Loucy (cell line): Measurements from ENCODE around the gene CAMTA1.

Experiments used
- H2AFZ ChIP-seq: fragments of 200-600 bp; sonication (generic); 2 replicates; pipeline ENCODE4 v1.6.0; 2016; ENCODE audit warnings: antibody characterized with exemption, mild to moderate bottlenecking, low read length, moderate library complexity
- H3F3A ChIP-seq: fragments of 200-600 bp; 2 replicates; pipeline ENCODE4 v1.6.0; 2016; ENCODE audit warnings: antibody characterized with exemption, low read depth, mild to moderate bottlenecking
- H3K27me3 ChIP-seq: fragments of 200-600 bp; sonication (generic); 2 replicates; pipeline ENCODE4 v1.6.1; 2014; ENCODE audit warnings: low read length, mild to moderate bottlenecking; ENCODE audit not compliant: insufficient read depth, poor library complexity, severe bottlenecking
- H3K36me3 ChIP-seq: fragments of 200-600 bp; sonication (generic); 2 replicates; pipeline ENCODE4 v1.6.1; 2016; ENCODE audit warnings: low read length; ENCODE audit not compliant: insufficient read depth
- H3K4me1 ChIP-seq: fragments of 200-600 bp; sonication (generic); 2 replicates; pipeline ENCODE4 v1.5.1; 2014; ENCODE audit warnings: low read length, mild to moderate bottlenecking; ENCODE audit not compliant: insufficient read depth, poor library complexity, severe bottlenecking
- H3K4me2 ChIP-seq: fragments of 200-600 bp; sonication (generic); 2 replicates; pipeline ENCODE4 v1.6.0; 2014; ENCODE audit warnings: antibody characterized with exemption, low read length, low read depth, mild to moderate bottlenecking; ENCODE audit not compliant: poor library complexity, severe bottlenecking
- H3K4me3 ChIP-seq: fragments of 200-600 bp; sonication (generic); 2 replicates; pipeline ENCODE4 v1.5.1; 2014; ENCODE audit warnings: low read length, mild to moderate bottlenecking, mixed read lengths; ENCODE audit not compliant: poor library complexity, severe bottlenecking
- H3K79me2 ChIP-seq: fragments of 200-600 bp; sonication (generic); 2 replicates; pipeline ENCODE4 v1.6.1; 2014; ENCODE audit warnings: low read length; ENCODE audit not compliant: insufficient read depth
- H3K9ac ChIP-seq: fragments of 200-600 bp; sonication (generic); 2 replicates; pipeline ENCODE4 v1.6.0; 2014; ENCODE audit warnings: mild to moderate bottlenecking, low read depth, low read length, moderate library complexity; ENCODE audit not compliant: poor library complexity, severe bottlenecking
- H3K9me2 ChIP-seq: fragments of 200-600 bp; sonication (generic); replicated peaks from 2 replicates; pipeline ENCODE4 v1.6.1; 2016; ENCODE audit warnings: low read depth, low read length, mixed read lengths
- H3K9me3 ChIP-seq: fragments of 200-600 bp; sonication (generic); 2 replicates; pipeline ENCODE4 v1.6.1; 2014; ENCODE audit warnings: mild to moderate bottlenecking, antibody characterized with exemption, low read length, low read depth; ENCODE audit not compliant: insufficient read depth
- H4K20me1 ChIP-seq: fragments of 200-600 bp; sonication (generic); 2 replicates; pipeline ENCODE4 v1.6.0; 2014; ENCODE audit warnings: antibody characterized with exemption, low read length, mild to moderate bottlenecking; ENCODE audit not compliant: insufficient read depth, poor library complexity, severe bottlenecking
- CTCF ChIP-seq: fragments of 200-600 bp; sonication (generic); conservative IDR thresholded peaks from 2 replicates; pipeline ENCODE4 v1.5.1; 2014; ENCODE audit warnings: mild to moderate bottlenecking, antibody characterized with exemption, low read length
- EZH2phosphoT487 ChIP-seq: fragments of 200-600 bp; IDR thresholded peaks from 2 replicates; pipeline ENCODE4 v1.6.1; 2018; ENCODE audit warnings: antibody characterized with exemption, mild to moderate bottlenecking, moderate library complexity, borderline replicate concordance

The CAMTA1 gene

GRCh38 chr1:7344299-7344698 is 559.0 kb downstream of the CAMTA1 start:
- no peak for TF ChIP-seq EZH2phosphoT487
- TF ChIP-seq CTCF = no peak
- Histone ChIP-seq H3K4me2 (no peak overlapping the region), H3K9me2 (no peaks in the 10 kb centered on the region), H3K9me3 (no peaks in the 10 kb centered on the region), H4K20me1 (no peaks in the 10 kb centered on the region), H3F3A (no peaks in the 10 kb centered on the region), H3K27me3 (no peaks in the 10 kb centered on the region), H2AFZ (no peak overlapping the region), H3K4me1 (no peaks in the 10 kb centered on the region), H3K79me2 (no peaks in the 10 kb centered on the region), H3K9ac (no peak overlapping the region), H3K4me3 (no peak overlapping the region), H3K36me3 (no peaks in the 10 kb centered on the region)

GRCh38 chr1:7345516-7345915 is 560.3 kb downstream of the CAMTA1 start:
- no peak overlapping the region for H3K4me3 ChIP-seq
- no peaks in the 10 kb centered on the region for H4K20me1 ChIP-seq
- no peaks in the 10 kb centered on the region for H3K9me3 ChIP-seq
- no peaks in the 10 kb centered on the region for H3K27me3 ChIP-seq
- TF ChIP-seq EZH2phosphoT487 (no peak), CTCF (no peak)
- no peaks in the 10 kb centered on the region for H3K9me2 ChIP-seq
- no peak overlapping the region for H3K9ac ChIP-seq
- no peak overlapping the region for H3K4me2 ChIP-seq
- no peaks in the 10 kb centered on the region for H3K4me1 ChIP-seq
- H3F3A ChIP-seq = no peaks in the 10 kb centered on the region
- H3K36me3 ChIP-seq = no peaks in the 10 kb centered on the region
- H3K79me2 ChIP-seq = no peaks in the 10 kb centered on the region
- no peak overlapping the region for H2AFZ ChIP-seq

- Histone ChIP-seq H3K27me3 (no peaks in the 10 kb centered on the region), H2AFZ (no peak overlapping the region), H3K9me3 (no peaks in the 10 kb centered on the region), H3K9ac (no peak overlapping the region), H3F3A (no peaks in the 10 kb centered on the region), H3K79me2 (no peaks in the 10 kb centered on the region), H4K20me1 (no peaks in the 10 kb centered on the region), H3K4me1 (no peaks in the 10 kb centered on the region), H3K36me3 (no peaks in the 10 kb centered on the region), H3K4me3 (no peak overlapping the region), H3K9me2 (no peaks in the 10 kb centered on the region), H3K4me2 (no peak overlapping the region)
- TF ChIP-seq CTCF (no peak), EZH2phosphoT487 (no peak)
Measured at GRCh38 chr1:7346070-7346596, 560.9 kb downstream of the CAMTA1 start.
